ENCODE measurements around the gene RSF1. TPM values are rescaled to one million over a fixed set of nuclear protein-coding genes. Genes with fewer than 3 reads are reported as not detected.

RSF1 gene
- total RNA-seq, 1 donor from 2014 or later: 14.5 TPM

- no peaks in the 10 kb centered on the region for H3K27me3 ChIP-seq (ENCODE audit: control insufficient read depth, insufficient read depth, low read length)
- no peaks in the 10 kb centered on the region for H3K36me3 ChIP-seq (ENCODE audit: control insufficient read depth, insufficient read depth, low read length)
- DNase-seq (ENCODE audit: low read depth): no peak
- no peak for FAIRE-seq
- H3K4me3 ChIP-seq (ENCODE audit: low read depth, low read length): no peak overlapping the region
- no peak for TF ChIP-seq CTCF (IDR thresholded peaks at IDR 0.05; ENCODE audit: insufficient read depth, low read length, severe bottlenecking)
Observed at GRCh38 chr11:77799338-77799737, 21.2 kb downstream of the RSF1 start.

- peaks cover 2% of the 10 kb centered on the region for H3K36me3 ChIP-seq (ENCODE audit: control insufficient read depth, insufficient read depth, low read length)
- DNase-seq (ENCODE audit: low read depth): no peak
- TF ChIP-seq CTCF (IDR thresholded peaks at IDR 0.05; ENCODE audit: insufficient read depth, low read length, severe bottlenecking): no peak
- no peak overlapping the region for H3K4me3 ChIP-seq (ENCODE audit: low read depth, low read length)
- FAIRE-seq: no peak
- no peaks in the 10 kb centered on the region for H3K27me3 ChIP-seq (ENCODE audit: control insufficient read depth, insufficient read depth, low read length)
Observed at GRCh38 chr11:77793972-77794371, 26.6 kb downstream of the RSF1 start.

DNA sequence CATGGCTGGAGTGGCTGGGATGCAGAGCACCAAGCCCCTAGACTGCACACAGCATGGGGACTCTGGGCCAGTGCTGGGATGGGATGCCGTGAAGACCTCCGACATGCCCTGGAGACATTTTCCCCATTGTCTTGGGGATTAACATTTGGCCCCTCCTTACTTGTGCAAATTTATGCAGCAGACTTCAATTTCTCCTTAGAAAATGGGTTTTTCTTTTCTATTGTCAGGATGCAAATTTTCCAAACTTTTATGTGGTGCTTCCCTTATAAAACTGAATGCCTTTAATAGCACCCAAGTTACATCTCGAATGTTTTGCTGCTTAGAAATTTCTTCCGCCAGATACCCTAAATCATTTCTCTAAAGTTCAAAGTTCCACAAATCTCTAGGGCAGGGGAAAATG, 29.2 kb downstream of the RSF1 start:
- no peaks in the 10 kb centered on the region for H3K27me3 ChIP-seq (ENCODE audit: control insufficient read depth, insufficient read depth, low read length)
- H3K36me3 ChIP-seq (ENCODE audit: control insufficient read depth, insufficient read depth, low read length): peaks cover 2% of the 10 kb centered on the region
- no peak overlapping the region for H3K4me3 ChIP-seq (ENCODE audit: low read depth, low read length)
- no peak for TF ChIP-seq CTCF (IDR thresholded peaks at IDR 0.05; ENCODE audit: insufficient read depth, low read length, severe bottlenecking)
- no peak for DNase-seq (ENCODE audit: low read depth)
- FAIRE-seq: no peak

GRCh38 chr11:77789731-77790476, 30.6 kb downstream of the RSF1 start:
- Histone ChIP-seq H3K27me3 (ENCODE audit: control insufficient read depth, insufficient read depth, low read length) (no peaks in the 10 kb centered on the region), H3K4me3 (ENCODE audit: low read depth, low read length) (no peak overlapping the region), H3K36me3 (ENCODE audit: control insufficient read depth, insufficient read depth, low read length) (peaks cover 2% of the 10 kb centered on the region)
- no peak for FAIRE-seq
- no peak for TF ChIP-seq CTCF (IDR thresholded peaks at IDR 0.05; ENCODE audit: insufficient read depth, low read length, severe bottlenecking)
- DNase-seq (ENCODE audit: low read depth): no peak

- H3K36me3 ChIP-seq (ENCODE audit: control insufficient read depth, insufficient read depth, low read length): peaks cover 2% of the 10 kb centered on the region
- no peak overlapping the region for H3K4me3 ChIP-seq (ENCODE audit: low read depth, low read length)
- H3K27me3 ChIP-seq (ENCODE audit: control insufficient read depth, insufficient read depth, low read length): no peaks in the 10 kb centered on the region
- FAIRE-seq: no peak
- DNase-seq (ENCODE audit: low read depth): no peak
- TF ChIP-seq CTCF (IDR thresholded peaks at IDR 0.05; ENCODE audit: insufficient read depth, low read length, severe bottlenecking): no peak
Observed at GRCh38 chr11:77789061-77789730, 31.3 kb downstream of the RSF1 start.

Measured in bronchial epithelial cell (primary cell).